ENCODE results near the gene UGDH.
"Not testable (repeated sequence)": the region's sequence is repeated elsewhere in the genome, so short reads cannot be mapped to it uniquely, and the experiment has no call there.

The UGDH gene

GRCh38 chr4:39466747-39467146 is 60.5 kb downstream of the UGDH start:
- no peak overlapping the region for H3K23ac ChIP-seq (ENCODE audit: low read length)
- H3K14ac ChIP-seq (ENCODE audit: low read length), result no peak overlapping the region
- no CpG with 5 or more reads among the region's 4 CpGs for WGBS (ENCODE audit: extremely low coverage, insufficient coverage, insufficient read length)
- DNase-seq, result peak in 1 of 2 donors; percentile 56
- H2BK120ac ChIP-seq (ENCODE audit: insufficient read depth, low read length, poor library complexity), result no peak overlapping the region
- no peak overlapping the region for H3K4me2 ChIP-seq (ENCODE audit: low read length)
- H3K18ac ChIP-seq (ENCODE audit: low read length), result no peak overlapping the region
- no peak overlapping the region for H4K91ac ChIP-seq (ENCODE audit: low read depth, low read length)
- H2AFZ ChIP-seq (ENCODE audit: insufficient read depth, low read length, poor library complexity), result no peak overlapping the region
- no peak overlapping the region for H2BK12ac ChIP-seq (ENCODE audit: low read length)
- H3K4ac ChIP-seq (ENCODE audit: low read depth, low read length), result no peak overlapping the region
- peaks cover 0 to 9% of the 10 kb centered on the region in 2 experiments for H3K36me3 ChIP-seq (ENCODE audit: control insufficient read depth in 1 of 2, insufficient read depth in 2 of 2, low read length in 2 of 2)
- H3K79me2 ChIP-seq (ENCODE audit: control insufficient read depth, insufficient read depth, low read length, poor library complexity), result no peaks in the 10 kb centered on the region
- H3K9me3 ChIP-seq (ENCODE audit: insufficient read depth, low read depth, low read length), result no peaks in the 10 kb centered on the region
- H3K27ac ChIP-seq (ENCODE audit: low read depth, low read length), result no peak overlapping the region
- peaks cover 0 to 3% of the 10 kb centered on the region in 2 experiments for H3K4me1 ChIP-seq (ENCODE audit: control insufficient read depth in 1 of 2, insufficient read depth in 2 of 2, low read length in 2 of 2)
- H4K12ac ChIP-seq (ENCODE audit: low read depth, low read length), result no peak overlapping the region
- no peaks in the 10 kb centered on the region for H3K27me3 ChIP-seq (ENCODE audit: insufficient read depth, low read length)
- H2BK5ac ChIP-seq (ENCODE audit: low read depth, low read length, poor library complexity), result no peak overlapping the region
- H4K8ac ChIP-seq (ENCODE audit: low read depth, low read length), result no peak overlapping the region
- no peak overlapping the region for H3K9ac ChIP-seq (ENCODE audit: low read length)
- no peak overlapping the region for H2AK5ac ChIP-seq (ENCODE audit: low read length)
- H3K4me3 ChIP-seq (ENCODE audit: low read depth, low read length), result no peak overlapping the region
- H3K79me1 ChIP-seq (ENCODE audit: low read length), result peaks cover 3% of the 10 kb centered on the region

GRCh38 chr4:39464886-39465501 is 62.2 kb downstream of the UGDH start:
- H3K4me2 ChIP-seq (ENCODE audit: low read length), result no peak overlapping the region
- peak in 1 of 2 donors; percentile 56 for DNase-seq
- H3K27me3 ChIP-seq (ENCODE audit: insufficient read depth, low read length), result no peaks in the 10 kb centered on the region
- no peak overlapping the region for H3K4me3 ChIP-seq (ENCODE audit: low read depth, low read length)
- no peak overlapping the region for H3K27ac ChIP-seq (ENCODE audit: low read depth, low read length)
- no peak overlapping the region for H3K9ac ChIP-seq (ENCODE audit: low read length)
- WGBS (ENCODE audit: extremely low coverage, insufficient coverage, insufficient read length), result no CpG with 5 or more reads among the region's 2 CpGs
- no peak overlapping the region for H3K14ac ChIP-seq (ENCODE audit: low read length)
- H2AFZ ChIP-seq (ENCODE audit: insufficient read depth, low read length, poor library complexity), result no peak overlapping the region
- no peak overlapping the region for H4K91ac ChIP-seq (ENCODE audit: low read depth, low read length)
- peaks cover 0 to 10% of the 10 kb centered on the region in 2 experiments for H3K36me3 ChIP-seq (ENCODE audit: control insufficient read depth in 1 of 2, insufficient read depth in 2 of 2, low read length in 2 of 2)
- H3K23ac ChIP-seq (ENCODE audit: low read length), result no peak overlapping the region
- H2AK5ac ChIP-seq (ENCODE audit: low read length), result no peak overlapping the region
- H3K79me2 ChIP-seq (ENCODE audit: control insufficient read depth, insufficient read depth, low read length, poor library complexity), result no peaks in the 10 kb centered on the region
- no peak overlapping the region for H3K4ac ChIP-seq (ENCODE audit: low read depth, low read length)
- no peak overlapping the region for H4K12ac ChIP-seq (ENCODE audit: low read depth, low read length)
- no peak overlapping the region for H2BK5ac ChIP-seq (ENCODE audit: low read depth, low read length, poor library complexity)
- peaks cover 0 to 3% of the 10 kb centered on the region in 2 experiments for H3K4me1 ChIP-seq (ENCODE audit: control insufficient read depth in 1 of 2, insufficient read depth in 2 of 2, low read length in 2 of 2)
- no peak overlapping the region for H2BK120ac ChIP-seq (ENCODE audit: insufficient read depth, low read length, poor library complexity)
- H3K9me3 ChIP-seq (ENCODE audit: insufficient read depth, low read depth, low read length), result no peaks in the 10 kb centered on the region
- H2BK12ac ChIP-seq (ENCODE audit: low read length), result no peak overlapping the region
- H4K8ac ChIP-seq (ENCODE audit: low read depth, low read length), result no peak overlapping the region
- H3K79me1 ChIP-seq (ENCODE audit: low read length), result peaks cover 3% of the 10 kb centered on the region
- no peak overlapping the region for H3K18ac ChIP-seq (ENCODE audit: low read length)

- DNase-seq, result peak; percentile 98 to 100
- peak within 1 kb of the TSS; percentile 13 for H3K18ac ChIP-seq (ENCODE audit: low read length)
- no peaks in the 10 kb centered on the region for H3K27me3 ChIP-seq (ENCODE audit: insufficient read depth, low read length)
- WGBS (ENCODE audit: extremely low coverage, insufficient coverage, insufficient read length), result no CpG with 5 or more reads among the region's 55 CpGs
- peak within 1 kb of the TSS; percentile 53 for H2AFZ ChIP-seq (ENCODE audit: insufficient read depth, low read length, poor library complexity)
- no peak within 1 kb of the TSS for H2BK12ac ChIP-seq (ENCODE audit: low read length)
- peak within 1 kb of the TSS; percentile 71 for H4K12ac ChIP-seq (ENCODE audit: low read depth, low read length)
- peak within 1 kb of the TSS; percentile 91 for H3K4ac ChIP-seq (ENCODE audit: low read depth, low read length)
- peak within 1 kb of the TSS; percentile 66 for H3K4me2 ChIP-seq (ENCODE audit: low read length)
- H3K9me3 ChIP-seq (ENCODE audit: insufficient read depth, low read depth, low read length), result no peaks in the 10 kb centered on the region
- H3K4me3 ChIP-seq (ENCODE audit: low read depth, low read length), result peak within 1 kb of the TSS; percentile 82
- peak within 1 kb of the TSS; percentile 55 for H2BK5ac ChIP-seq (ENCODE audit: low read depth, low read length, poor library complexity)
- peaks cover 18 to 21% of the 10 kb centered on the region in 2 experiments for H3K36me3 ChIP-seq (ENCODE audit: control insufficient read depth in 1 of 2, insufficient read depth in 2 of 2, low read length in 2 of 2)
- H4K8ac ChIP-seq (ENCODE audit: low read depth, low read length), result peak within 1 kb of the TSS; percentile 91
- H3K79me2 ChIP-seq (ENCODE audit: control insufficient read depth, insufficient read depth, low read length, poor library complexity), result peaks cover 7% of the 10 kb centered on the region
- H3K27ac ChIP-seq (ENCODE audit: low read depth, low read length), result peak within 1 kb of the TSS; percentile 89
- peak within 1 kb of the TSS; percentile 74 for H2BK120ac ChIP-seq (ENCODE audit: insufficient read depth, low read length, poor library complexity)
- H3K79me1 ChIP-seq (ENCODE audit: low read length), result peaks cover 5% of the 10 kb centered on the region
- no peaks in the 10 kb centered on the region for H3K4me1 ChIP-seq (ENCODE audit: control insufficient read depth in 1 of 2, insufficient read depth in 2 of 2, low read length in 2 of 2)
- peak within 1 kb of the TSS; percentile 83 for H4K91ac ChIP-seq (ENCODE audit: low read depth, low read length)
- H2AK5ac ChIP-seq (ENCODE audit: low read length), result peak within 1 kb of the TSS; percentile 67
- H3K9ac ChIP-seq (ENCODE audit: low read length), result peak within 1 kb of the TSS; percentile 98
- no peak within 1 kb of the TSS for H3K23ac ChIP-seq (ENCODE audit: low read length)
- H3K14ac ChIP-seq (ENCODE audit: low read length), result peak within 1 kb of the TSS; percentile 75
Measured at GRCh38 chr4:39458505-39459300, 68.5 kb downstream of the UGDH start, which contains the start of the genes LIAS and RPL9. LIAS (plus strand) TSS chr4:39459056; CDS start chr4:39459118, 62 bp downstream. RPL9 (minus strand) TSS chr4:39458922; CDS start chr4:39458439, 483 bp downstream.

- DNase-seq, result peak in 1 of 2 donors; percentile 20
- no CpG with 5 or more reads among the region's 13 CpGs for WGBS (ENCODE audit: extremely low coverage, insufficient coverage, insufficient read length)
- peak overlapping the region; percentile 74 for H2BK120ac ChIP-seq (ENCODE audit: insufficient read depth, low read length, poor library complexity)
- H2AFZ ChIP-seq (ENCODE audit: insufficient read depth, low read length, poor library complexity), result peak overlapping the region; percentile 46
- peaks cover 16 to 26% of the 10 kb centered on the region in 2 experiments for H3K36me3 ChIP-seq (ENCODE audit: control insufficient read depth in 1 of 2, insufficient read depth in 2 of 2, low read length in 2 of 2)
- H4K91ac ChIP-seq (ENCODE audit: low read depth, low read length), result peak overlapping the region; percentile 83
- peak overlapping the region; percentile 55 for H2BK5ac ChIP-seq (ENCODE audit: low read depth, low read length, poor library complexity)
- peak overlapping the region; percentile 91 for H3K4ac ChIP-seq (ENCODE audit: low read depth, low read length)
- H4K12ac ChIP-seq (ENCODE audit: low read depth, low read length), result peak overlapping the region; percentile 55
- H3K4me2 ChIP-seq (ENCODE audit: low read length), result peak overlapping the region; percentile 66
- not testable (repeated sequence) for H3K79me2 ChIP-seq (ENCODE audit: control insufficient read depth, insufficient read depth, low read length, poor library complexity); H3K27me3 ChIP-seq (ENCODE audit: insufficient read depth, low read length); H3K23ac ChIP-seq (ENCODE audit: low read length); H2BK12ac ChIP-seq (ENCODE audit: low read length); H3K79me1 ChIP-seq (ENCODE audit: low read length); H3K4me1 ChIP-seq (ENCODE audit: control insufficient read depth in 1 of 2, insufficient read depth in 2 of 2, low read length in 2 of 2); H3K9me3 ChIP-seq (ENCODE audit: insufficient read depth, low read depth, low read length)
- H3K4me3 ChIP-seq (ENCODE audit: low read depth, low read length), result peak overlapping the region; percentile 82
- H4K8ac ChIP-seq (ENCODE audit: low read depth, low read length), result peak overlapping the region; percentile 91
- H3K9ac ChIP-seq (ENCODE audit: low read length), result peak overlapping the region; percentile 98
- H3K14ac ChIP-seq (ENCODE audit: low read length), result peak overlapping the region; percentile 75
- peak overlapping the region; percentile 67 for H2AK5ac ChIP-seq (ENCODE audit: low read length)
- H3K18ac ChIP-seq (ENCODE audit: low read length), result peak overlapping the region; percentile 13
- peak overlapping the region; percentile 89 for H3K27ac ChIP-seq (ENCODE audit: low read depth, low read length)
Measured at GRCh38 chr4:39458161-39458504, 69.1 kb downstream of the UGDH start.
